Testis (tissue), 3 donors: ENCODE measurements around the gene DNHD1. TPM values are rescaled to one million over a fixed set of nuclear protein-coding genes. Genes with fewer than 3 reads are reported as not detected.

Source experiments
- DNase-seq: peaks from one replicate; pipeline ENCODE4 v3.0.0-alpha.2; 2019
- H3K27ac ChIP-seq, 2 donors: fragments of 200-600 bp; sonication (generic); one replicate each; pipeline ENCODE4 v1.5.1; 2019
- H3K27me3 ChIP-seq: fragments of 200-600 bp; sonication (generic); one replicate; pipeline ENCODE4 v1.5.1; 2019
- H3K36me3 ChIP-seq: fragments of 200-600 bp; sonication (generic); one replicate; pipeline ENCODE4 v1.5.1; 2017; ENCODE audit warnings: low read depth; ENCODE audit errors: missing control alignments
- H3K4me1 ChIP-seq: fragments of 200-600 bp; sonication (generic); one replicate; pipeline ENCODE4 v1.5.1; 2019
- H3K4me3 ChIP-seq, 2 donors: fragments of 200-600 bp; sonication (generic); one replicate each; pipeline ENCODE4 v1.5.1; 2017 to 2019
- H3K9me3 ChIP-seq: fragments of 200-600 bp; sonication (generic); one replicate; pipeline ENCODE4 v1.5.1; 2017
- CTCF ChIP-seq, 3 experiments: fragments of 450-650 bp in 2 of 3; fragments of 200-600 bp in 1 of 3; sonication (generic) in 1 of 3; IDR thresholded peaks; one replicate each; pipeline ENCODE4 v1.5.1; 2016 to 2019; ENCODE audit warnings: antibody characterized with exemption in 3 of 3, mild to moderate bottlenecking in 2 of 3, moderate library complexity in 1 of 3
- POLR2A ChIP-seq: fragments of 450-650 bp; IDR thresholded peaks from one replicate; pipeline ENCODE4 v1.6.1; 2017; ENCODE audit warnings: antibody characterized with exemption, mild to moderate bottlenecking, moderate library complexity
- WGBS, 2 donors: methylation state at CpG; one replicate each; pipeline ENCODE4 v1.1.5; 2018; 5-methylcytosine and 5-hydroxymethylcytosine counted together
- intact Hi-C: fragments of 100-400 bp; cut with DNase I; formaldehyde crosslinking; loops from one replicate; pipeline ENCODE4 v1.15.1; 2023; ENCODE audit warnings: low total_unique reads
- polyA plus RNA-seq: library from polyadenylated mRNA; stranded (reverse); fragments of 350-450 nt; fragmentation: Illumina TruSeq; extraction: RNeasy Lipid Tissue Mini Kit (QIAGEN cat#74804); gene quantifications from one replicate; pipeline ENCODE4 v1.2.3, GENCODE V29; 2014; ENCODE audit warnings: low read depth, low replicate concordance; ENCODE audit not compliant: insufficient read depth
- total RNA-seq, 2 donors: library from RNA; depleted of rRNA; stranded (reverse); fragments of >200 nt; gene quantifications; one replicate each; pipeline ENCODE4 v1.2.3, GENCODE V29; 2016

Gene DNHD1
- total and polyA plus RNA-seq, 3 donors from 2014 or later: 66.3 to 103 (median 83.2) TPM

- no peak for TF ChIP-seq CTCF (IDR thresholded peaks at IDR 0.05)
- no peak for TF ChIP-seq POLR2A
- DNase-seq: no peak
- H3K36me3 ChIP-seq: no peaks in the 10 kb centered on the region
- no peak overlapping the region for H3K27ac ChIP-seq
- H3K4me1 ChIP-seq: no peaks in the 10 kb centered on the region
- WGBS, 2 donors: 88 to 93% methylated on average over 2 of the region's 2 CpGs
- no peaks in the 10 kb centered on the region for H3K27me3 ChIP-seq
- intact Hi-C loops: no loop called here
- no peak overlapping the region for H3K4me3 ChIP-seq
- no peaks in the 10 kb centered on the region for H3K9me3 ChIP-seq
Observed at GRCh38 chr11:6455070-6455469, 42.0 kb upstream of the DNHD1 start.

- Histone ChIP-seq H3K27ac (no peak overlapping the region), H3K9me3 (no peaks in the 10 kb centered on the region), H3K4me3 (no peak overlapping the region), H3K4me1 (no peaks in the 10 kb centered on the region), H3K27me3 (no peaks in the 10 kb centered on the region), H3K36me3 (no peaks in the 10 kb centered on the region)
- DNase-seq: no peak
- TF ChIP-seq POLR2A (no peak), CTCF (IDR thresholded peaks at IDR 0.05) (no peak)
- intact Hi-C loops: no loop called here
- 80 to 83% methylated on average over 1 to 54 of the region's 56 CpGs for WGBS, 2 donors
Observed at GRCh38 chr11:6456361-6457073, 40.6 kb upstream of the DNHD1 start.

GRCh38 chr11:6457581-6458320, 39.3 kb upstream of the DNHD1 start:
- no peak overlapping the region for H3K27ac ChIP-seq
- TF ChIP-seq POLR2A: no peak
- TF ChIP-seq CTCF (IDR thresholded peaks at IDR 0.05): no peak
- no peaks in the 10 kb centered on the region for H3K36me3 ChIP-seq
- H3K4me1 ChIP-seq: no peaks in the 10 kb centered on the region
- WGBS, 2 donors: 95 to 96% methylated on average over 26 of the region's 26 CpGs
- H3K4me3 ChIP-seq: no peak overlapping the region
- H3K27me3 ChIP-seq: no peaks in the 10 kb centered on the region
- no peak for DNase-seq
- no peaks in the 10 kb centered on the region for H3K9me3 ChIP-seq
- intact Hi-C loops: no loop called here

- TF ChIP-seq CTCF (IDR thresholded peaks at IDR 0.05): no peak
- TF ChIP-seq POLR2A: no peak
- Histone ChIP-seq H3K9me3 (no peaks in the 10 kb centered on the region), H3K4me3 (no peak overlapping the region), H3K4me1 (no peaks in the 10 kb centered on the region), H3K27me3 (no peaks in the 10 kb centered on the region), H3K27ac (no peak overlapping the region), H3K36me3 (no peaks in the 10 kb centered on the region)
- DNase-seq: no peak
- intact Hi-C loops: no loop called here
- 88 to 97% methylated on average over 2 of the region's 2 CpGs for WGBS, 2 donors
Observed at GRCh38 chr11:6458352-6459098, 38.6 kb upstream of the DNHD1 start.
